ENCODE measurements around the gene EMSY. TPM values are rescaled to one million over a fixed set of nuclear protein-coding genes. Genes with fewer than 3 reads are reported as not detected.

EMSY gene
- total and polyA plus RNA-seq, 9 of the 15 experiments (the other 6 are each of a cell fraction or from before 2014, with no cell fraction given): 12.7 to 25.4 (median 17.9) TPM

DNA sequence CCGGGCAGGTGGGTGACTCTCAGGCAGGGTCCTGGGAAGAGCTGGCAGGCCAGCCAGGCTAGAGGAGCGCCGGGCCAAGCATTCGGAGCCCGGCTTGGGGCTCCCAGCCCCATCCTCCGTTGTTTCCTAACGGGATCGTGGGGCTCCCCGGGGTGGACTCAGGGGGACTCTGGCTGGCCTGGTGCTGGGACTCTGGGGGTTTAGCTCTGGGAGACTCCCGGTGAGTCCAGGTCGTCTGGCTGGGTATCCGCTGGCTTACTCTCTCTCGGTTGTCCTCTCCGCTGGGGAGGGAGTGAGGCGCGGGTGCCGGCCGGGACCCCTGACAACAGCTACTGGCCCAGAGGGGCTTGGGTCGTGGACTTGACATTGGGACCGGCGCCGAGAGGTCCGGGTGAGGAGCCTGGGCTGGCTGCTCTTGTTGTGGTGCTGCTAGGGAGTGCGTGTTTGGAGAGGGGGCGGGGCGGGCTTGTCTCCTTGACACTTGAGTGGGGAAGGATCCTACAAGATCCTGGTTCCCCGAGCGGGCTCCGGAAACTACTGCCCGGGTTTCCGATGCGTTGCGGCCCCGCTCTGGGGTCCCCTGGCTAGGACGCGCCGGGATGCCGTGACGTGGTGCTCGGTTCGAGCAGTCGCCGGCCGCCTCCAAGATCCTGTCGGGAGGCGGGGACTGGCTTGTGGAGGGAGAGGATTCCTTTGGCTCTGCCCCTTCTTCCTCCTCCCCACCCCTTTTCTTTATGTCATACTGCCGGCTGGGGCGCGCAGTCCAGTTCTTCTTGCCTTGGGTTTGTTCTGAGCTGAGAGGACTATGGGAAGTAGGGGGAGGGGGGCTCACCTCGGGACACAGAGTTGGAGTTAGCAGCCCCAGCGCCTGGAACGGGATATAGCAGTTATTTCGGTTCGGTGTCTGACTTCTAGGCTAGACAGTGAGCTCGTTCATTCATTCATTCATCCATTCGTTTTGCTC, 585 bp downstream of the EMSY start (continued):
- TF ChIP-seq, protein P1, sequence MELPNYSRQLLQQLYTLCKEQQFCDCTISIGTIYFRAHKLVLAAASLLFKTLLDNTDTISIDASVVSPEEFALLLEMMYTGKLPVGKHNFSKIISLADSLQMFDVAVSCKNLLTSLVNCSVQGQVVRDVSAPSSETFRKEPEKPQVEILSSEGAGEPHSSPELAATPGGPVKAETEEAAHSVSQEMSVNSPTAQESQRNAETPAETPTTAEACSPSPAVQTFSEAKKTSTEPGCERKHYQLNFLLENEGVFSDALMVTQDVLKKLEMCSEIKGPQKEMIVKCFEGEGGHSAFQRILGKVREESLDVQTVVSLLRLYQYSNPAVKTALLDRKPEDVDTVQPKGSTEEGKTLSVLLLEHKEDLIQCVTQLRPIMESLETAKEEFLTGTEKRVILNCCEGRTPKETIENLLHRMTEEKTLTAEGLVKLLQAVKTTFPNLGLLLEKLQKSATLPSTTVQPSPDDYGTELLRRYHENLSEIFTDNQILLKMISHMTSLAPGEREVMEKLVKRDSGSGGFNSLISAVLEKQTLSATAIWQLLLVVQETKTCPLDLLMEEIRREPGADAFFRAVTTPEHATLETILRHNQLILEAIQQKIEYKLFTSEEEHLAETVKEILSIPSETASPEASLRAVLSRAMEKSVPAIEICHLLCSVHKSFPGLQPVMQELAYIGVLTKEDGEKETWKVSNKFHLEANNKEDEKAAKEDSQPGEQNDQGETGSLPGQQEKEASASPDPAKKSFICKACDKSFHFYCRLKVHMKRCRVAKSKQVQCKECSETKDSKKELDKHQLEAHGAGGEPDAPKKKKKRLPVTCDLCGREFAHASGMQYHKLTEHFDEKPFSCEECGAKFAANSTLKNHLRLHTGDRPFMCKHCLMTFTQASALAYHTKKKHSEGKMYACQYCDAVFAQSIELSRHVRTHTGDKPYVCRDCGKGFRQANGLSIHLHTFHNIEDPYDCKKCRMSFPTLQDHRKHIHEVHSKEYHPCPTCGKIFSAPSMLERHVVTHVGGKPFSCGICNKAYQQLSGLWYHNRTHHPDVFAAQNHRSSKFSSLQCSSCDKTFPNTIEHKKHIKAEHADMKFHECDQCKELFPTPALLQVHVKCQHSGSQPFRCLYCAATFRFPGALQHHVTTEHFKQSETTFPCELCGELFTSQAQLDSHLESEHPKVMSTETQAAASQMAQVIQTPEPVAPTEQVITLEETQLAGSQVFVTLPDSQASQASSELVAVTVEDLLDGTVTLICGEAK (IDR thresholded peaks at IDR 0.05): no peak
- TF ChIP-seq, protein P1 (CRISPR knock-in tag; IDR thresholded peaks at IDR 0.05): no peak
- TF ChIP-seq MCM5 (IDR thresholded peaks at IDR 0.05; ENCODE audit: low read depth) (no peak), FOXK1 (CRISPR knock-in tag; IDR thresholded peaks at IDR 0.05; ENCODE audit: borderline replicate concordance) (no peak), ZNF695 (CRISPR knock-in tag; IDR thresholded peaks at IDR 0.05) (no peak), THRAP3 (IDR thresholded peaks at IDR 0.05; ENCODE audit: borderline replicate concordance) (no peak), CHD4 (IDR thresholded peaks at IDR 0.05; ENCODE audit: insufficient read depth, insufficient replicate concordance, low read depth, low read length, poor library complexity, severe bottlenecking) (no peak), NR3C1 (CRISPR knock-in tag; IDR thresholded peaks at IDR 0.05) (no peak), FOXJ3 (CRISPR knock-in tag; IDR thresholded peaks at IDR 0.05) (no peak), CTBP1 (IDR thresholded peaks at IDR 0.05; ENCODE audit: borderline replicate concordance) (peak; percentile 38; the same call in 1 of the 2 replicates), ZNF316 (IDR thresholded peaks at IDR 0.05) (no peak), NFATC3 (IDR thresholded peaks at IDR 0.05) (no peak), DDX20 (tag; IDR thresholded peaks at IDR 0.05; ENCODE audit: low read depth) (no peak), ZNF57 (CRISPR knock-in tag; IDR thresholded peaks at IDR 0.05) (no peak), FOSL1 (tag; conservative IDR thresholded peaks at IDR 0.05) (no peak), SREBF1 (IDR thresholded peaks at IDR 0.05; ENCODE audit: borderline replicate concordance, low read depth, low read length) (no peak), POLR2B (IDR thresholded peaks at IDR 0.05; ENCODE audit: low read depth, partially characterized antibody) (no peak), SIRT6 (IDR thresholded peaks at IDR 0.05; ENCODE audit: low read depth, low read length) (no peak), ZNF197 (CRISPR knock-in tag; IDR thresholded peaks at IDR 0.05; ENCODE audit: low read depth) (no peak)

Data from K562 (cell line).